HEK293T (cell line): ENCODE data around the gene MARCHF5.

ENCODE experiments used
- ARNT ChIP-seq: fragments of 450-650 bp; IDR thresholded peaks from 2 replicates; pipeline ENCODE4 v1.6.1; 2017; ENCODE audit warnings: mild to moderate bottlenecking
- BHLHE40 ChIP-seq: fragments of 450-650 bp; IDR thresholded peaks from 2 replicates; pipeline ENCODE4 v1.6.1; 2016; ENCODE audit warnings: mild to moderate bottlenecking, moderate library complexity, borderline replicate concordance
- CTBP1 ChIP-seq: fragments of 450-650 bp; IDR thresholded peaks from 2 replicates; pipeline ENCODE4 v1.6.1; 2016; ENCODE audit warnings: borderline replicate concordance
- FOXA1 ChIP-seq: fragments of 450-650 bp; IDR thresholded peaks from 2 replicates; pipeline ENCODE4 v1.6.1; 2016; ENCODE audit warnings: mild to moderate bottlenecking
- FOXK2 ChIP-seq: fragments of 450-650 bp; IDR thresholded peaks from 2 replicates; pipeline ENCODE4 v1.6.1; 2016; ENCODE audit warnings: mild to moderate bottlenecking
- FOXM1 ChIP-seq: fragments of 450-650 bp; IDR thresholded peaks from 2 replicates; pipeline ENCODE4 v1.6.1; 2017; ENCODE audit warnings: mild to moderate bottlenecking, borderline replicate concordance
- L3MBTL2 ChIP-seq: fragments of 450-650 bp; conservative IDR thresholded peaks from 2 replicates; pipeline ENCODE4 v1.6.1; 2016; ENCODE audit warnings: mild to moderate bottlenecking
- LEF1 ChIP-seq: fragments of 450-650 bp; IDR thresholded peaks from 2 replicates; pipeline ENCODE4 v1.6.1; 2017; ENCODE audit warnings: mild to moderate bottlenecking, borderline replicate concordance
- PKNOX1 ChIP-seq: fragments of 450-650 bp; IDR thresholded peaks from 2 replicates; pipeline ENCODE4 v1.6.1; 2016
- SP1 ChIP-seq: fragments of 450-650 bp; IDR thresholded peaks from 2 replicates; pipeline ENCODE4 v1.6.1; 2017
- SUZ12 ChIP-seq: fragments of 450-650 bp; IDR thresholded peaks from 2 replicates; pipeline ENCODE4 v1.6.1; 2016; ENCODE audit warnings: mild to moderate bottlenecking
- TARDBP ChIP-seq: fragments of 450-650 bp; IDR thresholded peaks from 2 replicates; pipeline ENCODE4 v1.6.1; 2016

GRCh38 chr10:92278996-92279696 lies 11.8 kb upstream of the MARCHF5 start:
- TF ChIP-seq L3MBTL2 (no peak), FOXK2 (no peak), FOXM1 (no peak), SUZ12 (no peak), CTBP1 (no peak), BHLHE40 (no peak), PKNOX1 (no peak), TARDBP (no peak), LEF1 (no peak), FOXA1 (no peak), SP1 (no peak), ARNT (no peak)
